Suprapubic skin (tissue), 4 donors: Measurements from ENCODE around the gene BNIP2. TPM values are rescaled to one million over a fixed set of nuclear protein-coding genes. Genes with fewer than 3 reads are reported as not detected.

Source experiments
- DNase-seq, 2 donors: peaks; one replicate each; pipeline ENCODE4 v3.0.0-alpha.2; 2019; ENCODE audit warnings: low spot score in 2 of 2
- H3K27ac ChIP-seq: fragments of 200-600 bp; sonication (generic); one replicate; pipeline ENCODE4 v1.5.1; 2019
- H3K27me3 ChIP-seq: fragments of 200-600 bp; sonication (generic); one replicate; pipeline ENCODE4 v1.5.1; 2019
- H3K36me3 ChIP-seq: fragments of 200-600 bp; sonication (generic); one replicate; pipeline ENCODE4 v1.5.1; 2019
- H3K4me1 ChIP-seq: fragments of 200-600 bp; sonication (generic); one replicate; pipeline ENCODE4 v1.5.1; 2019
- H3K4me3 ChIP-seq: fragments of 200-600 bp; sonication (generic); one replicate; pipeline ENCODE4 v1.5.1; 2019; ENCODE audit warnings: mild to moderate bottlenecking
- H3K9me3 ChIP-seq: fragments of 200-600 bp; sonication (generic); one replicate; pipeline ENCODE4 v1.5.1; 2019
- EP300 ChIP-seq: sonication (generic); formaldehyde crosslinking; IDR thresholded peaks from one replicate; pipeline ENCODE4 v1.6.1; 2017; ENCODE audit warnings: antibody characterized with exemption
- POLR2A ChIP-seq, 2 donors: fragments of 450-650 bp; IDR thresholded peaks; one replicate each; pipeline ENCODE4 v1.6.1; 2017; ENCODE audit warnings: antibody characterized with exemption in 2 of 2, mild to moderate bottlenecking in 2 of 2, moderate library complexity in 2 of 2
- POLR2AphosphoS5 ChIP-seq, 3 donors: sonication (generic); formaldehyde crosslinking; IDR thresholded peaks; one replicate each; pipeline ENCODE4 v1.6.1; 2017; ENCODE audit warnings: antibody characterized with exemption in 3 of 3
- WGBS: methylation state at CpG from one replicate; pipeline ENCODE4 v1.1.5; 2018; 5-methylcytosine and 5-hydroxymethylcytosine counted together
- total RNA-seq, 4 donors: library from RNA; depleted of rRNA; stranded (reverse); fragments of >200 nt; gene quantifications; one replicate each; pipeline ENCODE4 v1.1.0, GENCODE V29; 2016
- TF ChIP-seq, protein P1 (sequence below), 2 donors: fragments of 200-600 bp in 1 of 2; fragments of 450-650 bp in 1 of 2; sonication (generic) in 1 of 2; IDR thresholded peaks; one replicate each; pipeline ENCODE4 v1.5.1; 2016 to 2019; ENCODE audit warnings: antibody characterized with exemption in 2 of 2, mild to moderate bottlenecking in 1 of 2, moderate library complexity in 1 of 2

Gene BNIP2
- total RNA-seq, 4 donors from 2014 or later, result 95.4 to 146 (median 114) TPM

DNA sequence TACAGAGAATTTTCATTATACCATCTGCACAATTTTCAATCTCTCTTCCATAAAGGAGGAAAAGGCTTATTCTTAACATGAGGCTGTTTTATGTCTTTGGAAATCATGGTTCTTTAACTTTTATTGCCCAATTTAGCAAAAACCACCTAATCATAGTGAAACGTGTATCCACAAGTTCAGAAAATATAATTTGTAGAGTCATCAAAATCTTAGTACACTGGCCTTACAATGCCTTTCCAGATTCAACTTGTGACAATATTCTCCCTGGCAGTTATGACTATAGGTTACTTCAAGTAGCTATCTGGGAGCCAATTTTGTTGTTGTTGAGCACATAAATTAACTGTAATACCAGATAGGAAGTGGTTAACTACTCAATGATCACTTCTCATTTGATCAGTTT is 10.9 kb downstream of the BNIP2 start:
- H3K36me3 ChIP-seq, result peaks cover 90% of the 10 kb centered on the region
- no peak overlapping the region for H3K4me3 ChIP-seq
- no peaks in the 10 kb centered on the region for H3K27me3 ChIP-seq
- no peak for DNase-seq
- H3K4me1 ChIP-seq, result no peaks in the 10 kb centered on the region
- H3K27ac ChIP-seq, result no peak overlapping the region
- TF ChIP-seq, protein P1, sequence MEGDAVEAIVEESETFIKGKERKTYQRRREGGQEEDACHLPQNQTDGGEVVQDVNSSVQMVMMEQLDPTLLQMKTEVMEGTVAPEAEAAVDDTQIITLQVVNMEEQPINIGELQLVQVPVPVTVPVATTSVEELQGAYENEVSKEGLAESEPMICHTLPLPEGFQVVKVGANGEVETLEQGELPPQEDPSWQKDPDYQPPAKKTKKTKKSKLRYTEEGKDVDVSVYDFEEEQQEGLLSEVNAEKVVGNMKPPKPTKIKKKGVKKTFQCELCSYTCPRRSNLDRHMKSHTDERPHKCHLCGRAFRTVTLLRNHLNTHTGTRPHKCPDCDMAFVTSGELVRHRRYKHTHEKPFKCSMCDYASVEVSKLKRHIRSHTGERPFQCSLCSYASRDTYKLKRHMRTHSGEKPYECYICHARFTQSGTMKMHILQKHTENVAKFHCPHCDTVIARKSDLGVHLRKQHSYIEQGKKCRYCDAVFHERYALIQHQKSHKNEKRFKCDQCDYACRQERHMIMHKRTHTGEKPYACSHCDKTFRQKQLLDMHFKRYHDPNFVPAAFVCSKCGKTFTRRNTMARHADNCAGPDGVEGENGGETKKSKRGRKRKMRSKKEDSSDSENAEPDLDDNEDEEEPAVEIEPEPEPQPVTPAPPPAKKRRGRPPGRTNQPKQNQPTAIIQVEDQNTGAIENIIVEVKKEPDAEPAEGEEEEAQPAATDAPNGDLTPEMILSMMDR (IDR thresholded peaks at IDR 0.05), result no peak
- TF ChIP-seq POLR2AphosphoS5 (IDR thresholded peaks at IDR 0.05), result no peak
- TF ChIP-seq EP300, result no peak
- TF ChIP-seq POLR2A (IDR thresholded peaks at IDR 0.05), result no peak
- H3K9me3 ChIP-seq, result no peaks in the 10 kb centered on the region
- 71% methylated on average over 1 of the region's 1 CpG for WGBS

DNA sequence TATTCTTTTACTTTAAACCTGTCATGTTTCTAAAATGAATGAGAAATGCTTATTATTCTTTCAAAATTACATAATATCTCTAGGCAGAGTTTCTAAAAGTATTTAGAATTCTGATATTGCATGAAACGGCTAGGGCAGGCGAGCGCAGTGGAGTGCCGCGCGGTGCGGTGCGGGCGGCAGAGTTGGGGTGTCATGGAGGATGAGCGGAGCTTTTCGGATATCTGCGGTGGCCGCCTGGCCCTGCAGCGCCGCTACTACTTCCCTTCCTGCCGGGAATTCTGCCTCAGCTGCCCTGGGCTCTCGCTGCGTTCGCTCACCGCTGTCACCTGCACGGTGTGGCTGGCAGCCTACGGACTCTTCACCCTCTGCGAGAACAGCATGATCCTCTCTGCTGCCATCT is 12.6 kb downstream of the BNIP2 start:
- Histone ChIP-seq H3K9me3 (no peaks in the 10 kb centered on the region), H3K4me1 (no peaks in the 10 kb centered on the region), H3K27ac (no peak overlapping the region), H3K36me3 (peaks cover 98% of the 10 kb centered on the region), H3K4me3 (no peak overlapping the region), H3K27me3 (no peaks in the 10 kb centered on the region)
- TF ChIP-seq, protein P1 (IDR thresholded peaks at IDR 0.05), result no peak
- TF ChIP-seq POLR2A (IDR thresholded peaks at IDR 0.05), result no peak
- no peak for TF ChIP-seq EP300
- TF ChIP-seq POLR2AphosphoS5 (IDR thresholded peaks at IDR 0.05), result no peak
- no peak for DNase-seq
- 96% methylated on average over 23 of the region's 23 CpGs for WGBS

DNA sequence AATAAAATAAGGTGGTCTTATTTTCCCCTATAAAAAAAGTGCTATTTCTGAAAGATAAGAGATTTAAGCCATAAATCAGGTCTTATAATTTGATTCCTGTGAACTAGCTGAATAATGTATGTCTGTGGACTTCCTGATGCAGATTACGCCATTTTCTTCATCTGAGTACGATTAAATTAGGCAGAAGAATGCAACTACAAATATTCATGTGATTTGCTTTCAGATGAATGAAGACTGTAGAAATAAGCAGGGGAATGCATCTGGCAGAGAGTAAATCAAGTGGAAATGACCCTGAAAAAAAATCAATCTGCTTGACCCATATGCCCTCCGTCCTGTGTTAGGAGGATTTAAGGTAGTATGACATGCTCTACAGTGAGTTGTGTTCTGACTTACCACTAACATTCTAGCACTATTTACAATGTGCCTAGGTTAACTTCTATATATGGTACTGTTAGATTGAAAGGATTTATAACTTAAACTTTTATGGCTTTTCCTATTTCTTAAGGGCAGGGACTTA is 14.7 kb downstream of the BNIP2 start:
- WGBS, result 89% methylated on average over 3 of the region's 3 CpGs
- no peak for DNase-seq

DNA sequence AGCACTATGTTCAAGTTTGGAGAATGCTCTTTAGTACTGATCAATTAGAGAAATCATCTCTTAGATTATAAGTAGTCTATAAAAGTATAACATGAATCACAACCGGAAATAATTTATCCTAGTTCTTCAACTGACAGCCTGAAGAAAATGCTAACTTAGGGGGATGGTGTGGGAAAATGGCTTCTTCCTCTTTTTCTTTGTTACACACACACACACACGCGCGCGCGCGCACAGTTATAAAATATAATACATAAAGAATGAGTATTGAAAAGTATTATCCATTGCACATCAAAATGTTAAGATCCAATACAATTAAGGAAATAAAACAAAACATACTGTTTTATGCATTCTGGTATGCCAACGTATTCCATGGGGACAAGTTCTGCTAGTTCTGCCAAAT is 20.6 kb downstream of the BNIP2 start:
- Histone ChIP-seq H3K4me3 (no peak overlapping the region), H3K27me3 (no peaks in the 10 kb centered on the region), H3K27ac (no peak overlapping the region), H3K36me3 (peaks cover 91% of the 10 kb centered on the region), H3K9me3 (no peaks in the 10 kb centered on the region), H3K4me1 (no peaks in the 10 kb centered on the region)
- DNase-seq, result no peak
- TF ChIP-seq EP300, result no peak
- TF ChIP-seq POLR2A (IDR thresholded peaks at IDR 0.05), result no peak
- TF ChIP-seq POLR2AphosphoS5 (IDR thresholded peaks at IDR 0.05), result no peak
- TF ChIP-seq, protein P1 (IDR thresholded peaks at IDR 0.05), result no peak
- WGBS, result 83% methylated on average over 8 of the region's 8 CpGs

More for the DNA sequence above, 14.7 kb downstream of the BNIP2 start:
- Histone ChIP-seq H3K9me3 (no peaks in the 10 kb centered on the region), H3K27me3 (no peaks in the 10 kb centered on the region), H3K27ac (no peak overlapping the region), H3K4me1 (no peaks in the 10 kb centered on the region), H3K36me3 (peaks cover 100% of the 10 kb centered on the region), H3K4me3 (no peak overlapping the region)
- TF ChIP-seq POLR2A (IDR thresholded peaks at IDR 0.05) (no peak), POLR2AphosphoS5 (IDR thresholded peaks at IDR 0.05) (no peak), EP300 (no peak)
- TF ChIP-seq, protein P1 (IDR thresholded peaks at IDR 0.05), result no peak

DNA sequence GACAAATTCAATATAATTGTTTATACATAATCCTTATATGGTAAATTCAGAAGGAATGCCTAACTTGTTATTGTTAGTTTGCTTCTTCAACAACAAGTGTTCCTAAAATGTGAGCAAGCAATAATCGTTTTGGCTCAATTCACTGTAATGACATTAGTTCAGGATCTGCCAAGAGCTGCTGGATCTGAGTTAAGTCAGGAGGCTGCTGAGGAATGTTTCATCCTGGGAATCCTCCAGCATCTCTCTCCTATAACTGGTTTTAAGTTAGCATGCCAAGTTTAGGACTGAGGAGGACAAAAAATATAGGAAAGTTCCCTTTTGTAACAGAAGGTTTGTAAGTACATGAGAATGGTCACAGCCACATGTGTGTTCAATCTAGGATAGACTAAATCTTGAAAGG is 26.9 kb downstream of the BNIP2 start:
- H3K9me3 ChIP-seq, result no peaks in the 10 kb centered on the region
- peaks cover 52% of the 10 kb centered on the region for H3K36me3 ChIP-seq
- no peaks in the 10 kb centered on the region for H3K27me3 ChIP-seq
- no peak overlapping the region for H3K4me3 ChIP-seq
- no peak overlapping the region for H3K27ac ChIP-seq
- TF ChIP-seq, protein P1 (IDR thresholded peaks at IDR 0.05), result no peak
- TF ChIP-seq EP300, result no peak
- TF ChIP-seq POLR2AphosphoS5 (IDR thresholded peaks at IDR 0.05), result no peak
- TF ChIP-seq POLR2A (IDR thresholded peaks at IDR 0.05), result no peak
- no peak for DNase-seq
- 31% methylated on average over 1 of the region's 1 CpG for whole genome bisulfite sequencing
- H3K4me1 ChIP-seq, result peaks cover 3% of the 10 kb centered on the region
